HepG2 (cell line): ENCODE results near the gene NOP14. TPM values are rescaled to one million over a fixed set of nuclear protein-coding genes. Genes with fewer than 3 reads are reported as not detected.

ENCODE experiments used
- ARID5B ChIP-seq: IDR thresholded peaks from 2 replicates; pipeline ENCODE4 v1.4.0; 2020; ENCODE audit warnings: mild to moderate bottlenecking, missing genetic modification reagents
- FOXO1 ChIP-seq: sonication (generic); formaldehyde crosslinking; IDR thresholded peaks from 2 replicates; pipeline ENCODE4 v1.4.0; 2020; ENCODE audit warnings: missing genetic modification reagents
- HCFC1 ChIP-seq: fragments of 150-350 bp; IDR thresholded peaks from 2 replicates; pipeline ENCODE4 v1.6.1; 2014; ENCODE audit warnings: low read depth, low read length
- MTF2 ChIP-seq: sonication (generic); formaldehyde crosslinking; IDR thresholded peaks from 2 replicates; pipeline ENCODE4 v1.5.0; 2020; ENCODE audit warnings: missing genetic modification reagents, borderline replicate concordance
- ZNF281 ChIP-seq: sonication (generic); formaldehyde crosslinking; IDR thresholded peaks from 2 replicates; pipeline ENCODE4 v1.4.0; 2020; ENCODE audit warnings: missing genetic modification reagents, borderline replicate concordance
- ZNF768 ChIP-seq: sonication (generic); formaldehyde crosslinking; IDR thresholded peaks from 2 replicates; pipeline ENCODE4 v1.4.0; 2020; ENCODE audit warnings: missing genetic modification reagents
- ZSCAN21 ChIP-seq: sonication (generic); formaldehyde crosslinking; IDR thresholded peaks from 2 replicates; pipeline ENCODE4 v1.8.0; 2022; ENCODE audit warnings: mild to moderate bottlenecking, missing genetic modification reagents, moderate library complexity, borderline replicate concordance
- polyA plus RNA-seq, 8 experiments: library from polyadenylated mRNA; depleted of rRNA in 3 of 8; stranded (reverse) in 7 of 8; unstranded in 1 of 8; fragments of >200 nt; fragmentation: Illumina TruSeq in 4 of 8; extraction: Trizol in 4 of 8; gene quantifications; 2 replicates each; pipeline versions ENCODE4 v1.2.1 to v1.2.3, GENCODE V29; 2011 to 2016; ENCODE audit warnings: low read depth in 4 of 8, missing spikeins in 1 of 8, mixed read lengths in 1 of 8; ENCODE audit not compliant: insufficient read depth in 1 of 8
- total RNA-seq, 5 experiments: library from RNA; depleted of rRNA; stranded (reverse); fragments of >200 nt; fragmentation: Illumina TruSeq; extraction: Trizol; gene quantifications; 2 replicates each; pipeline ENCODE4 v1.2.3, GENCODE V29; 2016; ENCODE audit warnings: low read depth in 1 of 5
- TF ChIP-seq, protein P1 (sequence below): sonication (generic); formaldehyde crosslinking; IDR thresholded peaks from 2 replicates; pipeline ENCODE4 v1.5.0; 2020; ENCODE audit warnings: mild to moderate bottlenecking, missing genetic modification reagents
- TF ChIP-seq, protein P2 (sequence below): IDR thresholded peaks from 2 replicates; pipeline ENCODE4 v1.6.1; 2018; ENCODE audit warnings: missing genetic modification reagents, mild to moderate bottlenecking, missing compliant biosample characterization
- TF ChIP-seq, protein P3 (sequence below): sonication (generic); formaldehyde crosslinking; IDR thresholded peaks from 2 replicates; pipeline ENCODE4 v1.9.0; 2021; ENCODE audit warnings: missing genetic modification reagents, mild to moderate bottlenecking, borderline replicate concordance
- TF ChIP-seq, protein P4 (sequence below): sonication (generic); formaldehyde crosslinking; IDR thresholded peaks from 2 replicates; pipeline ENCODE4 v1.5.0; 2020; ENCODE audit warnings: mild to moderate bottlenecking, missing genetic modification reagents, moderate library complexity

Gene NOP14
- total and polyA plus RNA-seq, 2 of the 13 experiments (the other 11 are each of a cell fraction or from before 2014, with no cell fraction given) = 6.9 to 47.9 TPM

GRCh38 chr4:2937146-2937857 lies 25.9 kb downstream of the NOP14 start (continued):
- TF ChIP-seq, protein P1, sequence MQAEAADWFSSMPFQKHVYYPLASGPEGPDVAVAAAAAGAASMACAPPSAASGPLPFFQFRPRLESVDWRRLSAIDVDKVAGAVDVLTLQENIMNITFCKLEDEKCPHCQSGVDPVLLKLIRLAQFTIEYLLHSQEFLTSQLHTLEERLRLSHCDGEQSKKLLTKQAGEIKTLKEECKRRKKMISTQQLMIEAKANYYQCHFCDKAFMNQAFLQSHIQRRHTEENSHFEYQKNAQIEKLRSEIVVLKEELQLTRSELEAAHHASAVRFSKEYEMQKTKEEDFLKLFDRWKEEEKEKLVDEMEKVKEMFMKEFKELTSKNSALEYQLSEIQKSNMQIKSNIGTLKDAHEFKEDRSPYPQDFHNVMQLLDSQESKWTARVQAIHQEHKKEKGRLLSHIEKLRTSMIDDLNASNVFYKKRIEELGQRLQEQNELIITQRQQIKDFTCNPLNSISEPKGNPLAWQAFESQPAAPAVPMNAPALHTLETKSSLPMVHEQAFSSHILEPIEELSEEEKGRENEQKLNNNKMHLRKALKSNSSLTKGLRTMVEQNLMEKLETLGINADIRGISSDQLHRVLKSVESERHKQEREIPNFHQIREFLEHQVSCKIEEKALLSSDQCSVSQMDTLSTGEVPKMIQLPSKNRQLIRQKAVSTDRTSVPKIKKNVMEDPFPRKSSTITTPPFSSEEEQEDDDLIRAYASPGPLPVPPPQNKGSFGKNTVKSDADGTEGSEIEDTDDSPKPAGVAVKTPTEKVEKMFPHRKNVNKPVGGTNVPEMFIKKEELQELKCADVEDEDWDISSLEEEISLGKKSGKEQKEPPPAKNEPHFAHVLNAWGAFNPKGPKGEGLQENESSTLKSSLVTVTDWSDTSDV (CRISPR knock-in tag) = no peak
- TF ChIP-seq ZNF281 (no peak; the same call in 1 of the 2 replicates), ARID5B (CRISPR knock-in tag) (peak; percentile 96), FOXO1 (CRISPR knock-in tag) (peak; percentile 66; the same call in 1 of the 2 replicates), ZNF768 (CRISPR knock-in tag) (no peak), ZSCAN21 (CRISPR knock-in tag) (peak; percentile 59; the same call in 1 of the 2 replicates), HCFC1 (no peak), MTF2 (CRISPR knock-in tag) (no peak)
- TF ChIP-seq, protein P2, sequence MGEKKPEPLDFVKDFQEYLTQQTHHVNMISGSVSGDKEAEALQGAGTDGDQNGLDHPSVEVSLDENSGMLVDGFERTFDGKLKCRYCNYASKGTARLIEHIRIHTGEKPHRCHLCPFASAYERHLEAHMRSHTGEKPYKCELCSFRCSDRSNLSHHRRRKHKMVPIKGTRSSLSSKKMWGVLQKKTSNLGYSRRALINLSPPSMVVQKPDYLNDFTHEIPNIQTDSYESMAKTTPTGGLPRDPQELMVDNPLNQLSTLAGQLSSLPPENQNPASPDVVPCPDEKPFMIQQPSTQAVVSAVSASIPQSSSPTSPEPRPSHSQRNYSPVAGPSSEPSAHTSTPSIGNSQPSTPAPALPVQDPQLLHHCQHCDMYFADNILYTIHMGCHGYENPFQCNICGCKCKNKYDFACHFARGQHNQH (CRISPR knock-in tag) = peak; percentile 70; the same call in 1 of the 2 replicates
- TF ChIP-seq, protein P3, sequence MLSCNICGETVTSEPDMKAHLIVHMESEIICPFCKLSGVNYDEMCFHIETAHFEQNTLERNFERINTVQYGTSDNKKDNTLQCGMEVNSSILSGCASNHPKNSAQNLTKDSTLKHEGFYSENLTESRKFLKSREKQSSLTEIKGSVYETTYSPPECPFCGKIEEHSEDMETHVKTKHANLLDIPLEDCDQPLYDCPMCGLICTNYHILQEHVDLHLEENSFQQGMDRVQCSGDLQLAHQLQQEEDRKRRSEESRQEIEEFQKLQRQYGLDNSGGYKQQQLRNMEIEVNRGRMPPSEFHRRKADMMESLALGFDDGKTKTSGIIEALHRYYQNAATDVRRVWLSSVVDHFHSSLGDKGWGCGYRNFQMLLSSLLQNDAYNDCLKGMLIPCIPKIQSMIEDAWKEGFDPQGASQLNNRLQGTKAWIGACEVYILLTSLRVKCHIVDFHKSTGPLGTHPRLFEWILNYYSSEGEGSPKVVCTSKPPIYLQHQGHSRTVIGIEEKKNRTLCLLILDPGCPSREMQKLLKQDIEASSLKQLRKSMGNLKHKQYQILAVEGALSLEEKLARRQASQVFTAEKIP = no peak
- TF ChIP-seq, protein P4, sequence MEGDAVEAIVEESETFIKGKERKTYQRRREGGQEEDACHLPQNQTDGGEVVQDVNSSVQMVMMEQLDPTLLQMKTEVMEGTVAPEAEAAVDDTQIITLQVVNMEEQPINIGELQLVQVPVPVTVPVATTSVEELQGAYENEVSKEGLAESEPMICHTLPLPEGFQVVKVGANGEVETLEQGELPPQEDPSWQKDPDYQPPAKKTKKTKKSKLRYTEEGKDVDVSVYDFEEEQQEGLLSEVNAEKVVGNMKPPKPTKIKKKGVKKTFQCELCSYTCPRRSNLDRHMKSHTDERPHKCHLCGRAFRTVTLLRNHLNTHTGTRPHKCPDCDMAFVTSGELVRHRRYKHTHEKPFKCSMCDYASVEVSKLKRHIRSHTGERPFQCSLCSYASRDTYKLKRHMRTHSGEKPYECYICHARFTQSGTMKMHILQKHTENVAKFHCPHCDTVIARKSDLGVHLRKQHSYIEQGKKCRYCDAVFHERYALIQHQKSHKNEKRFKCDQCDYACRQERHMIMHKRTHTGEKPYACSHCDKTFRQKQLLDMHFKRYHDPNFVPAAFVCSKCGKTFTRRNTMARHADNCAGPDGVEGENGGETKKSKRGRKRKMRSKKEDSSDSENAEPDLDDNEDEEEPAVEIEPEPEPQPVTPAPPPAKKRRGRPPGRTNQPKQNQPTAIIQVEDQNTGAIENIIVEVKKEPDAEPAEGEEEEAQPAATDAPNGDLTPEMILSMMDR = 0 out of 2 replicates have a peak, but pooled peaks have one; percentile 21
